K562 treated with DMSO at 1 percent for 12 hours (cell line): ENCODE data around the gene SLC8A1. TPM values are rescaled to one million over a fixed set of nuclear protein-coding genes. Genes with fewer than 3 reads are reported as not detected.

Experiments used
- total RNA-seq: library from RNA; unstranded; fragments of 300-600 nt; gene quantifications from 2 replicates; pipeline ENCODE4 v1.2.3, GENCODE V29; 2022; ENCODE audit not compliant: insufficient read depth

SLC8A1 gene
- total RNA-seq: not detected in 2 replicates

DNA sequence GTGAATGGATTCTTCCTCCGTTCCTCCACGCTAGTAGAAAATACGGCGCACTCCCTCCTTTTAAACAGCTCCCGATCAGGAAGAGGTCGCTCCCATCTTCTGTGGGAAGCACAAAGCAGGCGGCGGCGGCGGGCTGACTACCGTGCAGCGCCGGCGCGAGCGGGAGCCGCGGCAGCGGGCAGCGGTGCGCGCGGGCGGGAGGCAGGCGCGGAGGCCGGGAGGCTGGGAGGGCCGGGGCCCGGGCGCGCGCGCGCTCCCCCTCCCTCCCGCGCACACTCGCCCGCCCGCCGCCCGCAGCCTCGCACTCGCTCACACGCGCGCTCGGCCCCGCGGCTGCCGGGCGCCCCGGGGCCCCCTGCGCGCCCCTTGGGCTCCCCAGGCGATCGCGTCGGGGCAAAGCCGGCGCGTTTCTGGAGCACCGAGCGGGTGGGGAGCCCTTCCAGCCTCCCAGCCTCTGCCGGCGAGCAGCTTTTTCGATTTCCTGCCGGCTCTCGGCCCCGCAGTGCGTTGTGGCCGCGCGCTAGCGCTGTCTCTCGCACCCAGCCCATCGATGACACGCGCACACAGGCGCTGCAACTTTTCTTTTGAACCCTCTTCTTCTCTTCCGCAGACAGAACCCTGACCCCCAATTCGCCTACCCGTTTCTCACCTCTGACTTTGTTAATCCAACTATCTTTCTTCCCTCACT lies at the start of gene SLC8A1:
SLC8A1 (minus strand) TSS at position 173 of the 688 bp plus-strand sequence.

